NCI-H446 (cell line): ENCODE data around the gene RIPK4.

Experiments used
- DNase-seq, 2 experiments: peaks; one replicate each; lab custom pipeline; 2025; lab: John Stamatoyannopoulos, UW

RIPK4 gene

DNA sequence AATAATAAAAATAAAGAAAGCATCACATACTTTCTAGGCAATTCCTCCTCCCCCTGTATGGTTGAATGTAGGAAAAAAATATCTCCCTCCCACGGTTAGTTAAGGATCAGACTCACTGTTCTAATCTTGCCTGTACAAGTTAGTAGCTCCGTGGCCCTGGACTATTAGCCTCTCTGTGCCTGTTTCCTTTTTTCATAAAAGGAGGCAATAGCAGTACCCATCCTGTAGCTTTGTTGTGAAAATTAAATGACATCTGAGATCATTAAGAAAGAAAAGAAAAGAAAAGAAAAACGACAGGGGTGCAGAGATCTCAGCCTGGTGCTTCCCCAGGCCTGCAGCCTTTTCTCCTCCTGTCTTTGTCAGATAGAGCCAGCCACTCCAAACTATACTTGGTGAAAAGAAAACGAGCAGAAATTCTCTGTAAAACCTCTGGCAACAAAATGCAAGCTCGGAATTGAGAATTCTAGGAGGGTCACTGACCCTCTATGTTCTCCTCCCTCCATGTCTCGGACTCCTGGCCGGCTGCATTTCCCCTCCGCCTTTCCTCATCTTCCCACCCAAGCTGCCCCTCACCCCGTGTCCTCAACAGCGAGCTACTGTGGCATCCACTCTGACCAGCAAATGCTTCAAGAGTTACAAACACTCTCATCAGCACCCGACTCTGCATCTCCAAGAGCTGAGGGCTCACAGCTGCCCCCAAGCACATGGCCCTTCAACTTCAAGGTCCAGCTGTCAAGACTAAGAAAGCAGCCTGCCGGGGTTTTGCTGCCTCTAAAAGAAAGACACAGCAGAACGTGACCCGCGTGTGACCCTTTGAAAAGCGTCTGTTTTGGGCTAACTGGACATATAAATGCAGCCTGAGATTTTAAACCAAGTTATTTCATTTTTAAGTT, 13.6 kb downstream of the RIPK4 start:
- DNase-seq = no peak

GRCh38 chr21:41752231-41752681, 14.6 kb downstream of the RIPK4 start:
- no peak for DNase-seq

DNA sequence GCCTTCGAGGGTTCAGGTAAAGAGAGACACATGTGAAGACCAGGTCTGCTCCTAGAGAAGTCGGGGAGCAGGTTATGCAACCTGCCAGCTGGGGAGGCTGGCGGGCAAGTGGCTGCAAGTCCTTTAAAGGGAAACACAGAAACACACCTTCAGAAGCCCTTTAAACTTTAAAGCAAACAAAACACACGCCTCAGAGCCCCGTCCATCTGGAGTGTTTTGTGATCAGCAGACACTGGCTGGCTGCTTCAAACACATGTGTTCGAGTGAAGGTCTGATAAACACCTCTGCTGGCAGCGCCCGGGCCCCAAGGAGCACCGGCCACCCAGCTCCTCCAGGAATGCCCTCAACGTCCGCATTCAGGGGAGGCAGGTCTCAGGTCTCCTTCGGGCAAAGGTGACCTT, 15.2 kb downstream of the RIPK4 start:
- DNase-seq = no peak

- no peak for DNase-seq
These were observed 16.2 kb downstream of the RIPK4 start for GRCh38 chr21:41750532-41751151.

GRCh38 chr21:41750051-41750450, 16.8 kb downstream of the RIPK4 start:
- no peak for DNase-seq

DNA sequence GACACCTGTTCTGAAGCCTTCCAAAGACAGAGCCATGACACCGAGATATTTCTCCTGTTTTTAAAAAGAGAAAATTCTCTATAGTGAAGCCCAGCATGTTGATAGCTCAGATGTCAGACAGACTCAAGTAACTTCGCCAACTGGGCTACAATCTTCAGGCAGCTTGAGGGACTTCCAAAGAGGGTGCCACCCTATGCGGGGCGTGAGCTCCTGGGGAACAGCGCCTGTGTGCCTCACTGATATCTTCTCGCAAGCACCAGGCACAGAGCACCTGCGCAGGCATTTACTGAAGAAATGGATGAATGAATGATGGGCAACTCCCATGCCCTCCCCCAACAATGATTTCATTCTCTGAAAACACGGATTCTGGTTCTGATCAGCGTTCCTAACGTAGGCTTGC, 17.6 kb downstream of the RIPK4 start:
- no peak for DNase-seq

DNA sequence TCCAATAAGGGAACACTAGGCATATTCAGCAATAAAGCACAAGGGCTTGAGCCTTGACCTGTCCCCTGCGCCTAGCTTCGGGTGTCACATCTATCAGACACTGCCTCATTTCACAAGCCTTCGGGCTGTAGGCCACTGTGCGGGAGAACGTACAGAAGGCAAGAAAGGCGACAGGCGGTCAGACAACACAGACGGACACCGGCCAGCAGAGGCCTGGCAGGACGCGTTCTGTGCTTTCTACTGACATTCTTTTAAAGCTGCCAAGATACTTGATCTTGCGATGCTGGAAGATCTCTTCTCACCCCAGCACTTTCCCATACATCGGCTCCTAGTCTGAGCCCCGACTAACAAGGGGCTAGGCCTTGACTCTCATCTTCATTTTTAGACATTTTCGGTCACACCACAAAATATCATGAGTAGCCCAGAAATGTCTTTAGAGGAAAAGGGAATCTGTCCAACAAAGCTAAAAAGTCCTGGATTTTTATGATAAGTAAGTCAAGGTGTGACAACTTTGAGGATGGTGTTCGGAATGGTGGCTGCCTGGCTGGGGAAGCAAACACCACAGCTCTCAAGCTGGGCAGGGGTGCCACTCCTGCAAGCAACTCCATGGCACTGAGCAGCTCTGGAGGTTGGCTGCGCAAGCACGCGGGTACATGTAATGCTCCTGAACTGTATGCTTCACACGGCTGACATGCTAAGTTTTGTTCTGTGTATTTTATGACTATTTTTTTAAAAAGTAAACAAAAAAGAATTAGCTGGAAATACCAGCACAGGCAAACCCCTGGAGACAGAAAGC, 18.7 kb downstream of the RIPK4 start:
- DNase-seq = no peak

GRCh38 chr21:41746744-41747006, 20.2 kb downstream of the RIPK4 start:
- no peak for DNase-seq

DNA sequence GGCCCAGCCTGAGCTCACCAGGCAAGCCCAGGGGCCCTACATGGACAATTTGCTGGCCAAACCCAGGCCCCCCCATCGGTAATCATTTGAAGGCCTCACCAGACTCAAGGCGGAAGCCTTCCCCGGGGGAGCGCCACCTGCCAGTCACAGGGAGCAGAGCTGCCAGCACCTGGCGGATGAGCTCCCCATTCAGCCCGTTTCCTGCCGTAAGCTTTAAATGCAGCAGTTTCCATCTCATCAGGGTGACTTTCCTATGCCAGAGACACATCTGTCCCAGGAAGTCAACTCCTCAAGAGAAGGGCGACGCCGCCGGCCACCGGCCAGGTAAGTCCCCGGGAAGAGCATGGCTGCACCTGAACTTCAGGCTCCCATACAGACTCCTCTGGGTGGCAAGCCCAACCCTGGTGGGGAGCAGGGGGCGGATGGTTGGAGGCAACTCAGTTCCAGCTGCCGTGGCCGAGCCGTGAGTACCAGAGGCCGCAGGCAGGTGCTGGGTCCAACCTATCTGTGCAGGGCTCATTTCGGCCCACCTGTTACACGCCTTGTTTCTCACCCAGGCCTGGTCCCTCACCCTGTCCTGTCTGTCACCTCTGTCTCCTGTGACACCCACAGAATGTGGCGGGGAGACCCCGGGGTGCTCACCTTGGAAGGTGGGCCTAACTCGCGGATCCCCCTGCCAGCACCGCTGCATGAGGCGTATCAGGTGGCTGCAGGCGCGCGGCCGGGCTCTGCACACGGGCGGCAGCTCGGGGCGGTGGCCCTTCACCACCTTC, 20.7 kb downstream of the RIPK4 start:
- no peak for DNase-seq

DNA sequence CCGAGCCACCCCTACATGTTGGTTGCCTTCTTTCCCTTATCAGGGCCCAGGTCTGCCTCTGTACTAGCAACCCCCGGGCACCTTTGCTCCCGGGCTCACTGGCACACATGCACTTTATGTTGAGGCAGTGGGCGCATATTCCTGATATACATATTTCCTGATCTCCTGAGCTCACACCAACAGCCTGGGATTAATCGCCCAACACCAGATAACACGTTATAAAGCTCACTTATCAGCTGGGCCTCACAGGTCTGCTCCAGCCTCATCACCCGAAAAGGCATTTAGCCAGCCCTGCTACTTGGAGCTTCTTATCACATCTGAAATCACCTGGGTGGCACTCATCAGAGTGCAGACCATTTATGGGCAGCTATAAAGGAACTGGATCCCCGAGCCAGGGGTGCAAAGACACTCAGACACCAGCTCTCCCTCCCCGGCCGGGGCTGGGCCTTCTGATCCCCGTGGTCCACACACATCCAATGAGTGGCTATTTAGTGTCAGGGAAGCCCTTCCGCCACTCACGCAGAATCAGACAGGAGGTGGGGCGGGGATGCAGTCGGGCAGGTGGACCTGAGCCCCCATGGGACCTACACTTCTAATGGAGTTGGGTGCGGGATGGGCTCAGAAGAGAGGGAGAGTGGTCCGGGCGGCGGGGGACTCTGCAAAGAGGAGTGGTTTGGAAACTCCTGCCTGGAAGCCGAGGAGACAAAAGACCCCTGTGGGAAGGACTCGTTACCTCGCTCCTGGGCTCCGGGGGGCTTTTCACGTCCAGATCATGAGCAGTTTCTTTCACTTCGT, 21.6 kb downstream of the RIPK4 start:
- no peak for DNase-seq

- DNase-seq = no peak
These were observed 22.6 kb downstream of the RIPK4 start for GRCh38 chr21:41744028-41744930.

DNA sequence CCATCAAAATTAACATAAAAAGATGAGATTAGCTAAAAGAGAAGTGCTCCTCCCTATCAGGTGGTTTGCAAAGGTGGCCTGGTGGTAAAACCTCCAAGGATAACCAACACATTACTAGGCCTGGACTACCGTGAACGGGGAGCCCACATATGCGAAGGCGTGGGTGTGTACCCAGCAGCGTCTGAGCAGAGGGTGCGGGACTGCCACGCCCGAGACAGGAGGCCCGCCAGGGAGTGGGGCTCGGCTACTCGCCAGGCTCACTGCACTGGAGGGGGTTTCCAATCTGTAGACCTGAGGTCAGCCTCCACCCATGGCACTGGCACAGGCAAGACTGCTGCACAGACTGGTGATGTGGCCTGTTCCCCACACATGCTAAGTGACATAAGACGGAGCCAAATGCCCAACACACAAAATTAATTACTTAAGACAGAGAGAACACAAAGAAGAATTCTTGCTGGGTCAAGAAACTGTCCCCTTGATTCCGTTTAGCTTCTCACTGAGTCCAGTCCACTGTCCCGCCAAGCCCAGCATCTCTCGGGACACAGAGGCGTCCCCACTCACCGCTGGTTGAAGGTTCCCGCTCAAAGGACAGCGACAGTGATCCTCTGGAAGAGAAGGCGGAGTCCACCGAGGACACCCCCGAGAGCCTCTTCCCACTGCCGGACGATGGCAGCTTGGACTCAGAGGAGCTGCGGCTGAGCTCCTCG, 23.4 kb downstream of the RIPK4 start:
- no peak for DNase-seq

DNA sequence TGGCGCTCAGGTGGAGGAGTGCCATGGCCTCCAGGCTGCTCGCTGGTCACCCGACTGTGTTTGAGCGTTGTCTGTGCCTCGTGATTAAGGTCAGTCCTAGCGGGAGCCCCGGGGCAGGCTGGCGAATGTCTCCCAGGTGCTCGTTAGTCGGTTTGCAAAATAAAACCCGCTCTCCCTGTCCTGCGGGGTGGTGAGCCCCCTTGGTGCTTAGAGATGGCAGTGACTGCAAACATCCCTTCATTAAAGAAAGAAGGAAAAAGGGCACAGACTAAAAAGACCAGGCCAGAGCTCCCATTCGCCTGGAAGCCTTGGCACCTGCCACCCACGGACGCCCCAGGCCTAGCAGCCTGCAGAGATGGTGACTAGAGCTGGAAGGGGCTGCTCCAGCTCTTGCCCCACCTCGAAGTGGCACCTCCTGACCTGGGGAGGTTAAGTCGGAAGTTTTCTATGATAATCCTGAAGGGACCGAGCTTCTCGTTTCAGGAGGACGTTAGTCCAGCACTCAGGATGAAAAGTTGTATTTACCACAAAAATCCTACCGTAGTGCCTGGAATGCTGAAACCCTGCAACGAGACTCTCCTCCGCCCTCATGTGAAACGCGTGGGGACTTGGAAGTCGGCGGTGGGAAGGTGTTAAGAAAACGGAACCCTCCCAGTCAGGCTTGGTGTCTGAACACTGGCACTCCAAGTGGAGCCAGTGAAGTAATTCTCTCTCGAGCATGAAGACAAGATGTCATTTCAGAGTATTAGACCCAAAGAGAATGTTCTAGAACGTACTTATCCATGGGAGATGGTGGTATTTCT, 24.6 kb downstream of the RIPK4 start:
- DNase-seq = no peak

GRCh38 chr21:41741253-41742072, 25.4 kb downstream of the RIPK4 start:
- no peak for DNase-seq

- DNase-seq = no peak
These were observed 26.1 kb downstream of the RIPK4 start for GRCh38 chr21:41740604-41741252.

DNA sequence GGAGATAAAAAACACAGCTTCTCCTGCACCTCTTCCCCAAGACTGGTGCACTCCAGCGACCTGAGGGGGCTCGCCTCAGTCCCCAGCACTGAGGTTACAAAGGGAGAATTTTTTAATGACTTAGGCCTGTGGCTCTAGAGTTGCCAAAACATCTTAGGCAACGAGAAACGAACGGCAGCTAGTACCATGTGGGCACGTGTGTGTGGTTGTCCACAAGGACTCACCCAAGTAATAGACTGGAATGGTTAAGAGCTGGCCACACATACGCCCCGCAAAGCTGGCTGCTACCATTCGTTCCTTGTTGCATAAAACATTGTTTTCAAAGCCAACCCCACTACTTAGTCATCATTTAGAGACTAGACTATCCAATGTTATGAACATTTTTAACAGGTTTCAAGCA, 26.9 kb downstream of the RIPK4 start:
- no peak for DNase-seq

- DNase-seq = no peak
These were observed 27.8 kb downstream of the RIPK4 start for GRCh38 chr21:41739011-41739410.
